ENCODE measurements around the gene ROR1. TPM values are rescaled to one million over a fixed set of nuclear protein-coding genes. Genes with fewer than 3 reads are reported as not detected.

Gene ROR1
- total RNA-seq, 4 donors from 2014 or later: 0.73 to 2.6 (median 1.4) TPM

- no peak for TF ChIP-seq CTCF (IDR thresholded peaks at IDR 0.05)
- no peak for TF ChIP-seq POLR2A (IDR thresholded peaks at IDR 0.05)
- no peaks in the 10 kb centered on the region for H3K4me1 ChIP-seq
- no peak for DNase-seq
- no peak overlapping the region for H3K27ac ChIP-seq
- no peaks in the 10 kb centered on the region for H3K9me3 ChIP-seq
- intact Hi-C loops (cut with DNase I): no loop called here
- H3K4me3 ChIP-seq (replicated peaks in 1 of 3): no peak overlapping the region
- no peaks in the 10 kb centered on the region for H3K36me3 ChIP-seq
- WGBS, 2 donors: 87 to 91% methylated on average over 6 to 8 of the region's 8 CpGs
- no peaks in the 10 kb centered on the region for H3K27me3 ChIP-seq
Measured at GRCh38 chr1:64077281-64077940, 303.6 kb downstream of the ROR1 start.

GRCh38 chr1:64080941-64081562, 307.2 kb downstream of the ROR1 start:
- no peak overlapping the region for H3K27ac ChIP-seq
- H3K9me3 ChIP-seq: no peaks in the 10 kb centered on the region
- no peak overlapping the region for H3K4me3 ChIP-seq (replicated peaks in 1 of 3)
- no peaks in the 10 kb centered on the region for H3K27me3 ChIP-seq
- no peaks in the 10 kb centered on the region for H3K4me1 ChIP-seq
- intact Hi-C loops (cut with DNase I): no loop called here
- 90 to 96% methylated on average over 3 of the region's 3 CpGs for WGBS, 2 donors
- TF ChIP-seq POLR2A (IDR thresholded peaks at IDR 0.05): no peak
- no peak for TF ChIP-seq CTCF (IDR thresholded peaks at IDR 0.05)
- DNase-seq: no peak
- no peaks in the 10 kb centered on the region for H3K36me3 ChIP-seq

GRCh38 chr1:64082459-64082858, 308.6 kb downstream of the ROR1 start:
- intact Hi-C loops (cut with DNase I): no loop called here
- Histone ChIP-seq H3K36me3 (no peaks in the 10 kb centered on the region), H3K4me1 (no peaks in the 10 kb centered on the region), H3K9me3 (no peaks in the 10 kb centered on the region), H3K27ac (no peak overlapping the region), H3K27me3 (no peaks in the 10 kb centered on the region), H3K4me3 (replicated peaks in 1 of 3) (no peak overlapping the region)
- WGBS, 2 donors: 75 to 78% methylated on average over 3 of the region's 3 CpGs
- no peak for DNase-seq
- no peak for TF ChIP-seq CTCF (IDR thresholded peaks at IDR 0.05)
- no peak for TF ChIP-seq POLR2A (IDR thresholded peaks at IDR 0.05)

- Histone ChIP-seq H3K27ac (no peak overlapping the region), H3K4me3 (replicated peaks in 1 of 3) (no peak overlapping the region), H3K27me3 (no peaks in the 10 kb centered on the region), H3K36me3 (no peaks in the 10 kb centered on the region), H3K4me1 (no peaks in the 10 kb centered on the region), H3K9me3 (no peaks in the 10 kb centered on the region)
- no peak for TF ChIP-seq CTCF (IDR thresholded peaks at IDR 0.05)
- no peak for TF ChIP-seq POLR2A (IDR thresholded peaks at IDR 0.05)
- no peak for DNase-seq
- WGBS, 2 donors: 98% methylated on average over 2 of the region's 2 CpGs
- intact Hi-C loops (cut with DNase I): no loop called here
Measured at GRCh38 chr1:64084451-64084850, 310.6 kb downstream of the ROR1 start.

- Histone ChIP-seq H3K27me3 (no peaks in the 10 kb centered on the region), H3K36me3 (no peaks in the 10 kb centered on the region), H3K9me3 (no peaks in the 10 kb centered on the region), H3K27ac (no peak overlapping the region), H3K4me3 (replicated peaks in 1 of 3) (no peak overlapping the region), H3K4me1 (no peaks in the 10 kb centered on the region)
- WGBS, 2 donors: 77 to 79% methylated on average over 2 of the region's 2 CpGs
- DNase-seq: no peak
- intact Hi-C loops (cut with DNase I): no loop called here
- TF ChIP-seq CTCF (IDR thresholded peaks at IDR 0.05) (no peak), POLR2A (IDR thresholded peaks at IDR 0.05) (no peak)
Measured at GRCh38 chr1:64087768-64088167, 314.0 kb downstream of the ROR1 start.

Measured in thyroid gland (tissue), 4 donors.